K562 (cell line): ENCODE measurements around the gene MALRD1. TPM values are rescaled to one million over a fixed set of nuclear protein-coding genes. Genes with fewer than 3 reads are reported as not detected.

Experiments used
- ATAC-seq: fragments of 200-7000 bp; cut with Tn5 transposase; 3 replicates; pipeline ENCODE4 v1.9.1; 2020; ENCODE audit warnings: moderate library complexity
- BruUV-seq: library from RNA; stranded (reverse); fragments of 400-500 nt; replicated peaks from 2 replicates; lab custom pipeline; 2021; lab: Mats Ljungman, UMichigan
- CTCF ChIA-PET: fragments of 300-600 bp; formaldehyde crosslinking; extraction: SDS; loops from one replicate; lab custom pipeline; 2021; ENCODE audit warnings: low intra/inter-chr PET ratio; lab: Yijun Ruan, JAX
- POLR2A ChIA-PET: fragments of 300-600, 350-650 bp; sonication (Branson Sonifier 250); formaldehyde crosslinking; extraction: SDS; loops from one replicate; lab custom pipeline; 2021; ENCODE audit warnings: antibody characterized with exemption, inconsistent platforms; lab: Yijun Ruan, JAX
- DNase-seq, 4 experiments: peaks; one replicate each; pipeline versions ENCODE4 v3.0.0 to v3.0.0-alpha.2; 2011 to 2018; ENCODE audit warnings: low spot score in 3 of 4, mixed read lengths in 3 of 4; ENCODE audit errors: extremely low read depth in 1 of 4
- FAIRE-seq: peaks from 2 replicates; lab custom pipeline; 2011; peaks lifted over from hg19 to GRCh38; lab: Jason Lieb, UNC
- H2AFZ ChIP-seq: 2 replicates; pipeline ENCODE4 v1.6.0; 2011; ENCODE audit warnings: low read depth, low read length, control low read depth, inconsistent platforms
- H3K27ac ChIP-seq: fragments of 200-600 bp; 3 replicates; pipeline ENCODE4 v1.8.0; 2011; ENCODE audit warnings: low read depth, mild to moderate bottlenecking, control low read depth, inconsistent platforms, low read length, moderate library complexity, mixed read lengths; ENCODE audit errors: extremely low read depth
- H3K27me3 ChIP-seq, 2 experiments: fragments of 300-600 bp in 1 of 2; 2 replicates in 1 of 2; 3 replicates in 1 of 2; pipeline versions ENCODE4 v1.6.0 to v1.8.0; 2011; ENCODE audit warnings: inconsistent platforms in 2 of 2, low read length in 2 of 2, mild to moderate bottlenecking in 1 of 2, mixed read lengths in 1 of 2, moderate library complexity in 1 of 2; ENCODE audit not compliant: control insufficient read depth in 2 of 2, insufficient read depth in 2 of 2
- H3K36me3 ChIP-seq: fragments of 300-600 bp; 3 replicates; pipeline ENCODE4 v1.8.0; 2011; ENCODE audit warnings: mild to moderate bottlenecking, low read length, inconsistent platforms; ENCODE audit not compliant: control insufficient read depth, insufficient read depth
- H3K4me1 ChIP-seq, 2 experiments: fragments of 200-600 bp in 1 of 2; replicated peaks in 1 of 2; 2 replicates in 1 of 2; 3 replicates in 1 of 2; pipeline versions ENCODE4 v1.5.1 to v1.8.0; 2011; ENCODE audit warnings: inconsistent platforms in 2 of 2, low read length in 2 of 2, mild to moderate bottlenecking in 1 of 2, mixed read lengths in 1 of 2, moderate library complexity in 1 of 2; ENCODE audit not compliant: control insufficient read depth in 2 of 2, insufficient read depth in 2 of 2
- H3K4me2 ChIP-seq: 2 replicates; pipeline ENCODE4 v1.6.1; 2011; ENCODE audit warnings: low read length, control low read depth, inconsistent platforms, mixed read lengths; ENCODE audit not compliant: insufficient read depth
- H3K4me3 ChIP-seq: fragments of 200-600 bp; sonication (generic), shearing (Covaris generic); 2 replicates; pipeline ENCODE4 v1.5.1; 2016; ENCODE audit warnings: control low read depth, inconsistent platforms
- H3K79me2 ChIP-seq: fragments of 200-600 bp; 3 replicates; pipeline ENCODE4 v1.8.0; 2011; ENCODE audit warnings: low read length, inconsistent platforms; ENCODE audit not compliant: control insufficient read depth, insufficient read depth
- H3K9ac ChIP-seq, 2 experiments: 2 replicates each; pipeline versions ENCODE4 v1.6.0 to v1.6.1; 2011; ENCODE audit warnings: low read depth in 2 of 2, low read length in 2 of 2, control low read depth in 1 of 2, inconsistent platforms in 1 of 2, mild to moderate bottlenecking in 1 of 2, mixed read lengths in 1 of 2; ENCODE audit not compliant: insufficient read depth in 1 of 2
- H3K9me1 ChIP-seq: one replicate; pipeline ENCODE4 v1.6.0; 2011; ENCODE audit warnings: inconsistent platforms, mild to moderate bottlenecking, low read length, moderate library complexity; ENCODE audit not compliant: control insufficient read depth, insufficient read depth
- H3K9me3 ChIP-seq: replicated peaks from 2 replicates; pipeline ENCODE4 v1.5.1; 2011; ENCODE audit warnings: low read depth, low read length, inconsistent platforms; ENCODE audit not compliant: control insufficient read depth, insufficient read depth
- H4K20me1 ChIP-seq: replicated peaks from 2 replicates; pipeline ENCODE4 v1.6.1; 2011; ENCODE audit warnings: low read length, inconsistent platforms, mixed read lengths; ENCODE audit not compliant: control insufficient read depth, insufficient read depth
- MEF2D ChIP-seq: conservative IDR thresholded peaks from 2 replicates; pipeline ENCODE4 v1.6.1; 2016; ENCODE audit warnings: low read depth, missing genetic modification characterization, missing compliant biosample characterization
- TSC22D4 ChIP-seq: fragments of 450-650 bp; IDR thresholded peaks from 2 replicates; pipeline ENCODE4 v1.6.1; 2016; ENCODE audit warnings: missing genetic modification characterization, missing biosample characterization, control low read depth
- ZNF3 ChIP-seq: fragments of 250-450 bp; sonication (Bioruptor Pico); IDR thresholded peaks from 2 replicates; pipeline ENCODE4 v1.5.0; 2021; ENCODE audit warnings: mild to moderate bottlenecking, moderate library complexity
- WGBS: fragments of 100-300 bp; shearing (Covaris generic); methylation state at CpG from one replicate; pipeline ENCODE4 v1.1.6; 2016; ENCODE audit warnings: low coverage, mixed read lengths; ENCODE audit not compliant: insufficient coverage; ENCODE audit errors: missing lambda C conversion rate; 5-methylcytosine and 5-hydroxymethylcytosine counted together
- in situ Hi-C: fragments of 300-500 bp; cut with MboI; formaldehyde crosslinking; loops from 4 replicates; pipeline ENCODE4 v1.15.0; 2018; ENCODE audit warnings: inconsistent platforms, mixed read lengths
- intact Hi-C: fragments of 100-400 bp; cut with micrococcal nuclease; formaldehyde crosslinking; loops from 2 replicates; pipeline ENCODE4 v1.14.2; 2022
- polyA plus RNA-seq, 8 experiments: library from polyadenylated mRNA; depleted of rRNA in 4 of 8; stranded (reverse) in 5 of 8; unstranded in 3 of 8; fragments of >200 nt; fragmentation: Nextera tagmentation in 2 of 8; fragmentation: Illumina TruSeq in 1 of 8; extraction: Ambion mirVana in 2 of 8; extraction: Trizol in 1 of 8; gene quantifications; 2 replicates each; pipeline versions ENCODE4 v1.2.1 to v1.2.3, GENCODE V29; 2011 to 2014; ENCODE audit warnings: inconsistent platforms in 1 of 8, missing spikeins in 1 of 8
- total RNA-seq, 7 experiments: library from RNA; depleted of rRNA in 6 of 7; stranded (reverse); fragments of >200 nt in 6 of 7; fragmentation: Illumina TruSeq in 2 of 7; extraction: Trizol in 2 of 7; gene quantifications; 2 replicates each; pipeline versions ENCODE4 v1.2.1 to v1.2.3, GENCODE V29; 2011 to 2021; ENCODE audit warnings: low replicate concordance in 1 of 7
- TF ChIP-seq, protein P1 (sequence below): sonication (generic); formaldehyde crosslinking; IDR thresholded peaks from 2 replicates; pipeline ENCODE4 v1.8.0; 2022; ENCODE audit warnings: missing genetic modification reagents, mild to moderate bottlenecking, moderate library complexity, borderline replicate concordance
- TF ChIP-seq, protein P2 (sequence below): fragments of 200-400 bp; formaldehyde crosslinking; IDR thresholded peaks from 2 replicates; pipeline ENCODE4 v1.6.1; 2017; ENCODE audit warnings: mild to moderate bottlenecking, low read depth, low read length, moderate library complexity

The MALRD1 gene
- total and polyA plus RNA-seq, 9 of the 15 experiments (the other 6 are each of a cell fraction or from before 2014, with no cell fraction given): not detected

DNA sequence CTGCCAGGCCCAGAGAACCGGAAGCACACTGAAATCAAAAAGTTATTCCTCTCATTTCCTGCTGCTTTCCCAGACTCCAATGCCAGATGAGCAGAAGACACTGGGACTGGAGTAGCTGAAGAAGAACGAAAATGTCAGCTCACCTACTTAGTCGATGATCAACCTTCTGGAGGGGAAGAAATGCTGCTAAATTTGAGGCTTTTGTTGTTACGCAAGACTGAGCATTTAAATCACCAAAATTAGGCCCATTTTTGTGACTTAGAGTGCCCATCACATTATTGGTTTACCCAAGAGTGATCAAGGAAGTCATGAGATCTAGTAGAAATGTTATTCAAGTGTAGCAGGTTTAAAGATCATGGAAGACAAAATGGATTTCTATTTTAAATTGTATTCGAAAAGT lies 585.6 kb downstream of the MALRD1 start:
- Histone ChIP-seq H3K27ac (no peak overlapping the region), H3K36me3 (no peaks in the 10 kb centered on the region), H3K79me2 (no peaks in the 10 kb centered on the region), H3K27me3 (no peaks in the 10 kb centered on the region), H4K20me1 (no peaks in the 10 kb centered on the region), H3K4me3 (no peak overlapping the region), H3K4me2 (no peak overlapping the region), H2AFZ (no peak overlapping the region), H3K9me1 (no peaks in the 10 kb centered on the region), H3K9ac (no peak overlapping the region), H3K9me3 (no peaks in the 10 kb centered on the region), H3K4me1 (no peaks in the 10 kb centered on the region)
- intact Hi-C loops: no loop called here
- POLR2A ChIA-PET: no interaction called here
- ATAC-seq (no peak), DNase-seq (no peak), FAIRE-seq (no peak)
- CTCF ChIA-PET: no interaction called here
- in situ Hi-C loops: no loop called here
- BruUV-seq: no TSS peak
- WGBS: 0% methylated on average over 5 of the region's 5 CpGs
- TF ChIP-seq, protein P1, sequence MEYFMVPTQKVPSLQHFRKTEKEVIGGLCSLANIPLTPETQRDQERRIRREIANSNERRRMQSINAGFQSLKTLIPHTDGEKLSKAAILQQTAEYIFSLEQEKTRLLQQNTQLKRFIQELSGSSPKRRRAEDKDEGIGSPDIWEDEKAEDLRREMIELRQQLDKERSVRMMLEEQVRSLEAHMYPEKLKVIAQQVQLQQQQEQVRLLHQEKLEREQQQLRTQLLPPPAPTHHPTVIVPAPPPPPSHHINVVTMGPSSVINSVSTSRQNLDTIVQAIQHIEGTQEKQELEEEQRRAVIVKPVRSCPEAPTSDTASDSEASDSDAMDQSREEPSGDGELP: no peak
- TF ChIP-seq, protein P2, sequence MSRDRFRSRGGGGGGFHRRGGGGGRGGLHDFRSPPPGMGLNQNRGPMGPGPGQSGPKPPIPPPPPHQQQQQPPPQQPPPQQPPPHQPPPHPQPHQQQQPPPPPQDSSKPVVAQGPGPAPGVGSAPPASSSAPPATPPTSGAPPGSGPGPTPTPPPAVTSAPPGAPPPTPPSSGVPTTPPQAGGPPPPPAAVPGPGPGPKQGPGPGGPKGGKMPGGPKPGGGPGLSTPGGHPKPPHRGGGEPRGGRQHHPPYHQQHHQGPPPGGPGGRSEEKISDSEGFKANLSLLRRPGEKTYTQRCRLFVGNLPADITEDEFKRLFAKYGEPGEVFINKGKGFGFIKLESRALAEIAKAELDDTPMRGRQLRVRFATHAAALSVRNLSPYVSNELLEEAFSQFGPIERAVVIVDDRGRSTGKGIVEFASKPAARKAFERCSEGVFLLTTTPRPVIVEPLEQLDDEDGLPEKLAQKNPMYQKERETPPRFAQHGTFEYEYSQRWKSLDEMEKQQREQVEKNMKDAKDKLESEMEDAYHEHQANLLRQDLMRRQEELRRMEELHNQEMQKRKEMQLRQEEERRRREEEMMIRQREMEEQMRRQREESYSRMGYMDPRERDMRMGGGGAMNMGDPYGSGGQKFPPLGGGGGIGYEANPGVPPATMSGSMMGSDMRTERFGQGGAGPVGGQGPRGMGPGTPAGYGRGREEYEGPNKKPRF: no peak
- TF ChIP-seq ZNF3 (CRISPR knock-in tag): no peak
- no peak for TF ChIP-seq TSC22D4
- TF ChIP-seq MEF2D (tag): no peak
- TF ChIP-seq, all 486 proteins: peak for 0
